ENCODE results near the gene SSBP2.
A peak's percentile ranks its signal among the peaks of the same experiment; 100 is the strongest.
"Not testable (repeated sequence)": the region's sequence is repeated elsewhere in the genome, so short reads cannot be mapped to it uniquely, and the experiment has no call there.

Gene SSBP2

GRCh38 chr5:81685471-81685870 is 65.4 kb downstream of the SSBP2 start:
- FAIRE-seq (no peak), DNase-seq (ENCODE audit: insufficient read length, low spot score) (no peak)

DNA sequence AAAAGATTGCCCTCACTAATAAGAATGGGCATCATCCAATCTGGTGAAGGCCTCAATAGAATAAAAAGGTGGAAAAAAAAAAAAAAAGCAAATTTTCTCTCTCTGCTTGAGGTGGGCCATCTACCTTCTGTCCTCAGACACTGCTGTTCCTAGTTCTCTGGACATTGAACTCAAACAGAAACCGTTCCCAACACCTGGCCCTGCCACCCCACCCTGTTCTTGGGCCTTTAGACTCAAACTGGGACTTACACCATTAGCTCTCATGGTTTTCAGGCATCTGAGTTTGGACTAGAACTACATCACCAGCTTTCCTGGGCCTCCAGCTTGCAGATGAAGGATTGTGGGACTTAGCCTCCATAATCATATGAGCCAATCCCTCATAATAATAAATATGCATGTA is 71.0 kb downstream of the SSBP2 start:
- FAIRE-seq (no peak), DNase-seq (ENCODE audit: insufficient read length, low spot score) (no peak)

GRCh38 chr5:81675420-81675819 is 75.5 kb downstream of the SSBP2 start:
- FAIRE-seq = no peak
- no peak for DNase-seq (ENCODE audit: insufficient read length, low spot score)

- DNase-seq (ENCODE audit: insufficient read length, low spot score) (no peak), FAIRE-seq (no peak)
Measured at GRCh38 chr5:81665795-81666194, 85.1 kb downstream of the SSBP2 start.

DNA sequence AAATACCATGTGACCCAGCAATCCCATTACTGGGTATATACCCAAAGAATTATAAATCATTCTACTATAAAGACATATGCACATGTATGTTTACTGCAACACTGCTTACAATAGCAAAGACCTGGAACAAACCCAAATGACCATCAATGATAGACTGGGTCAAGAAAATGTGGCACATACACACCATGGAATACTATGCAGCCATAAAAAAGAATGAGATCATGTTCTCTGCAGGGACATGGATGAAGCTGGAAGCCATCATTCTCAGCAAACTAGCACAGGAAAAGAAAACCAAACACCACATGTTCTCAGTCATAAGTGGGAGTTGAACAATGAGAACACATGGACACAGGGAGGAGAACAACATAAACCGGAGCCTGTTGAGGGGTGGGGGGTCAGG is 90.3 kb downstream of the SSBP2 start:
- FAIRE-seq; DNase-seq (ENCODE audit: insufficient read length, low spot score): not testable (repeated sequence)

- FAIRE-seq (no peak), DNase-seq (ENCODE audit: insufficient read length, low spot score) (no peak)
Measured at GRCh38 chr5:81657386-81657785, 93.5 kb downstream of the SSBP2 start.

DNA sequence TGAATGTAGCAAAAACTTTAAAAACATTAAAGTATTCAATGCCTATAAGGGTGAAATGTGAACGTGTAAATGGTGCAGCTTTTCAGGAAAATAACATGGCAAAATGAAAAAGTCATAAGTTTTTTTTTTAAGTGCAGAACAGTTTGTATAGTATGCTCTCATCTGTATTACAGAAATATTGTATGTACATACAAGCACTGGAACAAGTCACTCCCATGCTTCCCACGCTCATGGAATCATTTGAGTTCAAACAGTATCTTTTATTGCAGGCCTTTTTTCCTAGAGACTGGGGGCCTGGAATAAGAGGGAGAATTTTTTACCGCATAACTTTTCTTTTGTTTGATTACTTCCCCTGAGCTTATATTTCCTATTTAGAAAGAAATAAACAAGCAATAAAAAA is 94.1 kb downstream of the SSBP2 start:
- FAIRE-seq = no peak
- no peak for DNase-seq (ENCODE audit: insufficient read length, low spot score)

- FAIRE-seq (no peak), DNase-seq (ENCODE audit: insufficient read length, low spot score) (no peak)
Measured at GRCh38 chr5:81650987-81651386, 99.9 kb downstream of the SSBP2 start.

DNA sequence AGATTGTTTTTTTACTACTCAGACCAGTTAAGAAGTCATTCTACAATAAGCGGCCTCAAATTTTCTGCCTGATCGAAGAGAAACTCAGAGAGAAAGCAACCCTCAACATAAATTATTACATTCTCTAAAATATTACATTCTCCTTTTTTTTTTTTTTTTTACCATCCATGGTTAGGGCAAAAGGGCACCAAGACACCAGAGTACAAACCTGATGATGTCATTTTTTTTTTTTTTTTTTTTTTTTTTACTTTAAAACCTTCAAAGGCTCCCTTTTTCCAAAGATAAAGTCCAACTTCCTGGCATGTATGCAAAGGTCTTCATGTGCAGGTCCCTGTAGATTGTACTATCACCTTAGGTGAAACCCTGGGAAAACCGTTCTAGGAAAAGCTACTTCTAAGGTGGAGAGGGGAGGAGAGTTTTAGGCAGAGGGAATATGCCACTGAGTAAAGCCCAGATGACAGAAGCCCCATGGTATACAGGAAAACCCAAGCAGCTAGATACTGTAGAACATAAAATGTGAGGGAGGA is 104.4 kb downstream of the SSBP2 start:
- DNase-seq (ENCODE audit: insufficient read length, low spot score) (no peak), FAIRE-seq (no peak)

GRCh38 chr5:81642210-81642609 is 108.7 kb downstream of the SSBP2 start:
- peak; percentile 53 for FAIRE-seq

DNA sequence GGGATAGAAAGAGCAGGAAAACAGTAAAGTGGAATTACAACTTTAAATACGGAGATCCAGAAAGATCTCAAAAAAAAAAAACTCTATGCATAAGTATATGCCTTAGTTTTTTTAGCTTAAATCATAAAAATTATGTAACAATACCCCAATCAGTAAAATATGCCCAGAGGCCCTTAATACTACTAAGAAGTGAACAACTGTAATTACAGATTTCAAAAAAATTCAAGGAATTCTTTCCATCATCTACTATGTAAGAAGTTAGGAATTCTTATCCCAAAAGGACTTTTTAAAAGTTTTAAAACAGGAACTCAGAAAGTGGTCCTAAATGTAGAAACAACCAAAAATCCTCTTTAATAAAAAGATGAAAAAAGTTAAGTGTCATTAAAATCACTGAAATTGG is 111.3 kb downstream of the SSBP2 start:
- FAIRE-seq (no peak), DNase-seq (ENCODE audit: insufficient read length, low spot score) (no peak)

More at GRCh38 chr5:81642210-81642609, 108.7 kb downstream of the SSBP2 start:
- DNase-seq (ENCODE audit: insufficient read length, low spot score) = no peak

GRCh38 chr5:81638471-81638870 is 112.4 kb downstream of the SSBP2 start:
- DNase-seq (ENCODE audit: insufficient read length, low spot score) (no peak), FAIRE-seq (no peak)

- no peak for DNase-seq (ENCODE audit: insufficient read length, low spot score)
Measured at GRCh38 chr5:81633891-81634290, 117.0 kb downstream of the SSBP2 start.

GRCh38 chr5:81633471-81633870 is 117.4 kb downstream of the SSBP2 start:
- peak; percentile 85 for FAIRE-seq
- DNase-seq (ENCODE audit: insufficient read length, low spot score) = no peak

More at GRCh38 chr5:81633891-81634290, 117.0 kb downstream of the SSBP2 start:
- no peak for FAIRE-seq

GRCh38 chr5:81632679-81633078 is 118.2 kb downstream of the SSBP2 start:
- FAIRE-seq (no peak), DNase-seq (ENCODE audit: insufficient read length, low spot score) (no peak)

DNA sequence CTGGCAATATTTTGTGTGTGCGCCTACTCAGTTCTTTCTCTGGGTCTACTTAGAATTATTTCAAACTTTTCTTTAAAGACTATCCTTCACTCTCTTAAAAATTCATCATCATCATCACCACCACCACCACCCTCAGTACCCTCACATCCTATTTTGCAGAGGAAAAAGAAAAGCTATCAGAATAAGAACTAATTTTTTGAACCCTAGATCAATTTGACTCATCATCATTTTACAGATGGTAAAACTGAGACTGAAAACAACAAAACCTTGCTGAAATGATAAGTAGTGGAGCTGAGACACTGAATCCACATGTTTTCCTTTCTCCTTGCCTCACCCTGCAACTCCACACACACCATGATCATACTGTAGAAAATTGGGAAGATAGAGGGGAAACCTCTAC is 119.3 kb downstream of the SSBP2 start:
- no peak for DNase-seq (ENCODE audit: insufficient read length, low spot score)
- FAIRE-seq = peak; percentile 35

DNA sequence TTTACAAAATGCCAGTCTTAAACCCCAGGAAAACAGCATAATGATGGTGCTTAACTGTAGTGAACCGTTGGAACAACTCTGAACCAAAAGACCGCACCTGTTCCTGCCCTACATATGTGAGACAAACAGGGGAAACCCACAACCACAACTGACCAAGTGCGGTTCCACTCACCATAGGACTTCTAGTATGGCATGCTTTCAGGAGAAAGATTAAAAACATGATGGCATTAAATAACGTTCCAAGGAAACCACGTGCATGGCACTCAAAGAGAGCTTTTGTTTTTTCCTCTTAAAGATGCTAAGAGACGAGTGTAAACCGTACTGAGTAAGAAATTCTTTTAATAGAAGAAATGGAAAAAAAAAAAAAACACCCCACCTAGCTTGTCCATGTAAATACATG is 119.8 kb downstream of the SSBP2 start:
- DNase-seq (ENCODE audit: insufficient read length, low spot score) (peak; percentile 5), FAIRE-seq (peak; percentile 90)

DNA sequence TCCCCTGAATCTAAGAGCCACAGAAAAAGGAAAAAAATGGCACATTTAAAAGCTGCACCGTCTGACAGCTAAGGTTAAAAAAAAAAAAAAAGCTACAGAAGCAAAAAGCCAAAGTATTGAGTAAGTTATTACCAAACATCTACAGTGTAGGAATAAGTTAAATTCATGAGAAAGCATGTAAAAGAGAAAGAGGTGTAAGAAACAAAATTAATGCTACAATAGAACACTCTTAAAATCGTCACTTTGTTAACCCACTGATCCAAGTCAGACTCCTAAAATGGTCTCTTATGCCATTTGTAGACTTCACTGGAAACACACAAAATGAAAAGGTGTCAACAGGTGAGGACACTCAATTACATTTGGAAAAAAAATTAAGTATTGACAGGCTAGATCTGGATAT is 120.2 kb downstream of the SSBP2 start:
- FAIRE-seq = peak; percentile 31
- DNase-seq (ENCODE audit: insufficient read length, low spot score) = no peak

DNA sequence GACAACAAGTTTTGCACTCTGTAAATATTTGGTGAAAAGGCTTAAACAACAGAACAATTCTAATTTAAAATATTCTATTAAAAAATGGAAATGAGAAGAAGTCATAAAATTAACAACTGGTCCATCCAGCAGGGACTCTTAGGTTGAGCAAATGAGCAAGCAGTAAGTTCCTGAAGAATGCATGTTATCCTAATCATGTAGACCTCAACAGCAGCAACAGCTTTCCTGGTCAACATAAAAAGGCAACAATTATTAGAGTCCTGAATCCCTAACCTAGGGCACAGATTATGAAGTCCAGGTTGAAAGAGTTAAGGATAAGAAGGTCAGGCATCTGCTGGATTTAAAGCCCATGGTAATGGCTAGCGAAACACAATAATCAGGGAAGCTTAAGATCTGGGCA is 120.9 kb downstream of the SSBP2 start:
- DNase-seq (ENCODE audit: insufficient read length, low spot score) (no peak), FAIRE-seq (no peak)

DNA sequence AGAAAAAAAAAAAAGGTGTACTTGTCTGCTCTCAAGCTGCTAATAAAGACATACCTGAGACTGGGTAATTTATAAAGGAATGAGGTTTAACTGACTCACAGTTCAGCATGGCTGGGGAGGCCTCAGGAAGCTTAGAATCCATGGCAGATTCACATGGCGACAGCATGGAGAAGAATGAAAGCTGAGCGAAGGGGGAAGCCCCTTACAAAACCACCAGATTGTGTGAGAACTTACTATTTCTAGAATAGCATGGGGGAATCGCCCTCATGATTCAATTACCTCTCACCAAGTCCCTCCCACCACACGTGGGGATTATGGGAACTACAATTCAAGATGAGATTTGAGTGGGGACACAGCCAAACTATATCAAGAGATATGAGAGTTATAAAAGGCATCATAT is 122.8 kb downstream of the SSBP2 start:
- not testable (repeated sequence) for FAIRE-seq; DNase-seq (ENCODE audit: insufficient read length, low spot score)

DNA sequence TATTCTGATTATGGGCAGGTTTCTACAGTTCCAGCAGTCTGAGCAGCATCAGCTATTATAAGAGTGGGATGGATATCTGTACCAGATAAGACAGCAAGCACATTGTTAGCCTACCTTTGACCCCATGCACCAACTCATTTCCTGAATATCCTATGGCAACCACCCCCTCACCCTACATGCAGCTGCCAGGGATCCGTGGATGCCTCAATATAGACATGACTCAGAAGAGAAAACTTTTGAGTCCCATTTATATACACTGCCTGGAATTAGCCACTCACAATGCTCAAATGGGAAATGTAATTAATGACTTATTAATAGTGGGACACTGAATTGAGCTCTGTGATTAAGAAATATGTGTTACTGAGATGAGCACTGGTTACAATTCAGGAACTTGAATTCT is 124.4 kb downstream of the SSBP2 start:
- no peak for DNase-seq (ENCODE audit: insufficient read length, low spot score)
- no peak for FAIRE-seq

- FAIRE-seq = no peak
- DNase-seq (ENCODE audit: insufficient read length, low spot score) = no peak
Measured at GRCh38 chr5:81609810-81610375, 141.0 kb downstream of the SSBP2 start.

GRCh38 chr5:81608976-81609375 is 141.9 kb downstream of the SSBP2 start:
- DNase-seq (ENCODE audit: insufficient read length, low spot score) (no peak), FAIRE-seq (peak; percentile 49)

Measured in GM19239 (cell line).